Mesendoderm (in vitro differentiated cells): ENCODE measurements around the gene HGD.
A peak's percentile ranks its signal among the peaks of the same experiment; 100 is the strongest.

Experiments used
- DNase-seq: peaks from one replicate; pipeline ENCODE4 v3.0.0; 2013
- H2AK5ac ChIP-seq: 2 replicates; pipeline ENCODE4 v1.6.1; 2013; ENCODE audit warnings: low read length, inconsistent platforms
- H2BK120ac ChIP-seq: 2 replicates; pipeline ENCODE4 v1.6.1; 2013; ENCODE audit warnings: low read depth, mild to moderate bottlenecking, low read length, moderate library complexity, mixed read lengths
- H2BK15ac ChIP-seq: replicated peaks from 2 replicates; pipeline ENCODE4 v1.6.1; 2013; ENCODE audit warnings: low read depth, mild to moderate bottlenecking, moderate library complexity
- H2BK5ac ChIP-seq: 2 replicates; pipeline ENCODE4 v1.6.1; 2013; ENCODE audit warnings: low read length, inconsistent platforms
- H3K18ac ChIP-seq: 2 replicates; pipeline ENCODE4 v1.6.1; 2013; ENCODE audit warnings: mild to moderate bottlenecking, low read length, mixed read lengths
- H3K23ac ChIP-seq: one replicate; pipeline ENCODE4 v1.6.1; 2013; ENCODE audit warnings: low read length
- H3K27ac ChIP-seq: 2 replicates; pipeline ENCODE4 v1.5.1; 2013; ENCODE audit warnings: low read depth, mild to moderate bottlenecking, inconsistent platforms, low read length, moderate library complexity
- H3K27me3 ChIP-seq: 2 replicates; pipeline ENCODE4 v1.6.1; 2013; ENCODE audit warnings: low read length, control low read depth, mild to moderate bottlenecking, inconsistent platforms; ENCODE audit not compliant: insufficient read depth, poor library complexity
- H3K36me3 ChIP-seq: 2 replicates; pipeline ENCODE4 v1.6.1; 2013; ENCODE audit warnings: low read length, inconsistent platforms; ENCODE audit not compliant: control insufficient read depth, insufficient read depth
- H3K4ac ChIP-seq: one replicate; pipeline ENCODE4 v1.6.1; 2013; ENCODE audit warnings: low read depth, mild to moderate bottlenecking, low read length, moderate library complexity
- H3K4me1 ChIP-seq: 2 replicates; pipeline ENCODE4 v1.6.1; 2013; ENCODE audit warnings: low read depth, low read length, inconsistent platforms; ENCODE audit not compliant: control insufficient read depth
- H3K4me2 ChIP-seq: 2 replicates; pipeline ENCODE4 v1.6.1; 2013; ENCODE audit warnings: low read length
- H3K4me3 ChIP-seq: 2 replicates; pipeline ENCODE4 v1.5.1; 2013; ENCODE audit warnings: mild to moderate bottlenecking, low read length
- H3K56ac ChIP-seq: one replicate; pipeline ENCODE4 v1.6.1; 2013; ENCODE audit warnings: low read length
- H3K79me1 ChIP-seq: 2 replicates; pipeline ENCODE4 v1.6.1; 2013; ENCODE audit warnings: low read length, inconsistent platforms
- H3K79me2 ChIP-seq: 2 replicates; pipeline ENCODE4 v1.6.1; 2013; ENCODE audit warnings: mild to moderate bottlenecking, low read length; ENCODE audit not compliant: control insufficient read depth, insufficient read depth
- H3K9ac ChIP-seq: 2 replicates; pipeline ENCODE4 v1.6.1; 2013; ENCODE audit warnings: low read length, inconsistent platforms
- H4K5ac ChIP-seq: one replicate; pipeline ENCODE4 v1.6.1; 2013; ENCODE audit warnings: low read length
- H4K8ac ChIP-seq: one replicate; pipeline ENCODE4 v1.6.1; 2013; ENCODE audit warnings: low read depth, mild to moderate bottlenecking, control low read depth, low read length, moderate library complexity
- WGBS: extraction: QIAGEN DNeasy Blood & Tissue Kit; methylation state at CpG from one replicate; pipeline ENCODE4 v1.1.7; 2013; ENCODE audit warnings: low lambda C conversion rate, missing lambda C conversion rate; ENCODE audit not compliant: insufficient coverage; ENCODE audit errors: extremely low coverage; 5-methylcytosine and 5-hydroxymethylcytosine counted together

HGD gene

DNA sequence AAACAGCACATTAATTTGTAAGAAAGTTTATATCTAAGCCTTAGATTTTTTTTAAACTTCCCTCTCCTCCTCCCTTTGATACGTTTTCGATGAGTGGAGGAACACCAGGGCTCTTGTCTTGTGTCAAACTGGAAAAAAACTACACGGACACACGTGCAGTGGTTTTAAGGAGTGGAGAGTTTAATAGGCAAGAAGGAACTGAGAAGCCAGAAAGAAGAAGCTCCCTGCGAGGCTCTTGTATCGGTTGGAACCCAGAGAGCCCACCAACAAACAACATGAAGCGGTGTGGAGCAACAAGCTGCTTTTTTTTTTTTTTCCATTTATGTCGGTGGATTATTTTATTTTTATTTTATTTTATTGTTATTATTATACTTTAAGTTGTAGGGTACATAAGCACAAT lies 67.3 kb downstream of the HGD start:
- no peak overlapping the region for H3K56ac ChIP-seq
- no peaks in the 10 kb centered on the region for H3K79me1 ChIP-seq
- no peak overlapping the region for H4K8ac ChIP-seq
- no peak overlapping the region for H3K4me2 ChIP-seq
- no peaks in the 10 kb centered on the region for H3K27me3 ChIP-seq
- no peak overlapping the region for H2BK15ac ChIP-seq
- no peak overlapping the region for H3K18ac ChIP-seq
- H3K4me1 ChIP-seq = no peaks in the 10 kb centered on the region
- H3K23ac ChIP-seq = no peak overlapping the region
- no peak overlapping the region for H3K4me3 ChIP-seq
- H2BK5ac ChIP-seq = no peak overlapping the region
- H3K79me2 ChIP-seq = no peaks in the 10 kb centered on the region
- no peak overlapping the region for H4K5ac ChIP-seq
- no CpG with 5 or more reads among the region's 8 CpGs for WGBS
- no peak for DNase-seq
- no peak overlapping the region for H2BK120ac ChIP-seq
- no peak overlapping the region for H2AK5ac ChIP-seq
- H3K36me3 ChIP-seq = no peaks in the 10 kb centered on the region
- no peak overlapping the region for H3K27ac ChIP-seq
- H3K9ac ChIP-seq = no peak overlapping the region
- H3K4ac ChIP-seq = no peak overlapping the region

DNA sequence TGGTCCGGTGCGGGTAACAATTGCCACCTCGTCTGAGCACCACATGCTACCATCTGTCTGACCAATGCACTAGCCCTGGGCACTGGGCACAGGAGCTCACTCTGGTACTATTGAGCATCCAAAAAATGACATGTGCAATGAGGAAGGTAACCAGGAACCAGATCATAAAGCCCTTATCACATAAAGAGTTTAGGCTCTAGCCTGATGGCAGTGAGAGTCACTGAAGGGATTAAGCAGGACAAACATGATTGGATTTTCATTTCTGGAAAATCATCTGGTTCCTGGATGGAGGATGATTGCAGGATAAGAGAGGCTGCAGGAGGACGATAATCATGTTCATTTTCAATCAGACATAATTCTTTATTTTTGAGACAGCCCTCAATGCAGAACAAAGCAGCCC lies 73.5 kb downstream of the HGD start:
- H4K8ac ChIP-seq = no peak overlapping the region
- no peak overlapping the region for H3K18ac ChIP-seq
- no peak overlapping the region for H3K9ac ChIP-seq
- no peak overlapping the region for H3K4me2 ChIP-seq
- no peak overlapping the region for H3K4me3 ChIP-seq
- H3K56ac ChIP-seq = no peak overlapping the region
- H4K5ac ChIP-seq = no peak overlapping the region
- no peak overlapping the region for H2AK5ac ChIP-seq
- H2BK5ac ChIP-seq = no peak overlapping the region
- no peak overlapping the region for H3K4ac ChIP-seq
- H2BK120ac ChIP-seq = no peak overlapping the region
- no peak for DNase-seq
- no peaks in the 10 kb centered on the region for H3K36me3 ChIP-seq
- H3K27me3 ChIP-seq = no peaks in the 10 kb centered on the region
- no peaks in the 10 kb centered on the region for H3K79me2 ChIP-seq
- H3K27ac ChIP-seq = no peak overlapping the region
- no peak overlapping the region for H3K23ac ChIP-seq
- H3K79me1 ChIP-seq = no peaks in the 10 kb centered on the region
- no CpG with 5 or more reads among the region's 4 CpGs for WGBS
- H2BK15ac ChIP-seq = no peak overlapping the region
- no peaks in the 10 kb centered on the region for H3K4me1 ChIP-seq

DNA sequence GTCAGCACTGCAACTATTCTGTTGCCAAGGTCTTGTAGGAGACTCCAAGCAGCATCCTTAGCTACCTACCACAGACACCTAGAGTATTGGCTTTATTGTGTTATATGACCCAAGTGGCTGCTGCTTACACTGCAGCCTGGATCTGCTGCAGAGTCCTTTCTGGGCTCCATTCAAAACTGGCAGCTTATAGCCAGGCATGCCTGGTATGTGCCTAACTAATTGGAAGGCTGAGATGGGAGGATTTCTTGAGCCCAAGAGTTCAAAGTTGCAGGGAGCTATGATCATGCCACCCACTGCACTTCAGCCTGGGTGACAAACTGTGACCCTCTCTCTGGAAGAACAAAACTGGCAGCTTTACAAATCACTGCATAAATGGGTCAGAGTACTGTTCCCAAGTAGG lies 77.3 kb downstream of the HGD start:
- Histone ChIP-seq H3K4me2 (no peak overlapping the region), H3K9ac (no peak overlapping the region), H3K27me3 (no peaks in the 10 kb centered on the region), H2AK5ac (no peak overlapping the region), H2BK5ac (no peak overlapping the region), H3K56ac (no peak overlapping the region), H4K5ac (no peak overlapping the region), H3K36me3 (no peaks in the 10 kb centered on the region), H4K8ac (no peak overlapping the region), H3K79me2 (no peaks in the 10 kb centered on the region), H3K23ac (no peak overlapping the region), H3K4ac (no peak overlapping the region), H2BK15ac (no peak overlapping the region), H2BK120ac (no peak overlapping the region), H3K4me3 (no peak overlapping the region), H3K4me1 (no peaks in the 10 kb centered on the region), H3K18ac (no peak overlapping the region), H3K79me1 (no peaks in the 10 kb centered on the region), H3K27ac (no peak overlapping the region)
- peak; percentile 68 for DNase-seq

DNA sequence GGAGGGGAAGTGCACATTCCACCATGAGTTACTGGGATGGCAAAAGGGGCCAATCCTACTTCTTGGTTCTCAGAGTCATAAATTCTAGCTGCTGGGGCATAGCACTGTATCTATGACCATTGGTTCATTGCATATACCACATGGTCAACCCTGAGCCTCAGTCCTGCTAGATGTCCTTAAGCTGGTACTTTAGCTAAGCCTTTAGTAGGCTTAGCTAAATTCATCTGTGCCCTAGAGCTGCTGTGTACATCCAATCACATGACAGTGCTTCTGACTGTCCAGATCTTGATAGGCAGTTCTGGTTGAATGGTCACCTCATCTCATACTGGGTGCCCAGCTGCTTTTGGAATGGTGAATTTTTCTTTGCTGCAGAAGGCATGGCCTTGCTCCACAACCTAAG lies 77.7 kb downstream of the HGD start:
- no peak overlapping the region for H3K23ac ChIP-seq
- no peak overlapping the region for H3K56ac ChIP-seq
- H2BK5ac ChIP-seq = no peak overlapping the region
- no peak overlapping the region for H3K4me2 ChIP-seq
- H3K4ac ChIP-seq = no peak overlapping the region
- H3K9ac ChIP-seq = no peak overlapping the region
- H2BK15ac ChIP-seq = no peak overlapping the region
- H3K18ac ChIP-seq = no peak overlapping the region
- H4K8ac ChIP-seq = no peak overlapping the region
- H3K4me3 ChIP-seq = no peak overlapping the region
- no peaks in the 10 kb centered on the region for H3K4me1 ChIP-seq
- no peak overlapping the region for H2AK5ac ChIP-seq
- no peak overlapping the region for H4K5ac ChIP-seq
- H3K27me3 ChIP-seq = no peaks in the 10 kb centered on the region
- no peak overlapping the region for H3K27ac ChIP-seq
- peaks cover under 1% of the 10 kb centered on the region for H3K79me2 ChIP-seq
- DNase-seq = no peak
- H3K36me3 ChIP-seq = no peaks in the 10 kb centered on the region
- no peaks in the 10 kb centered on the region for H3K79me1 ChIP-seq
- H2BK120ac ChIP-seq = no peak overlapping the region

DNA sequence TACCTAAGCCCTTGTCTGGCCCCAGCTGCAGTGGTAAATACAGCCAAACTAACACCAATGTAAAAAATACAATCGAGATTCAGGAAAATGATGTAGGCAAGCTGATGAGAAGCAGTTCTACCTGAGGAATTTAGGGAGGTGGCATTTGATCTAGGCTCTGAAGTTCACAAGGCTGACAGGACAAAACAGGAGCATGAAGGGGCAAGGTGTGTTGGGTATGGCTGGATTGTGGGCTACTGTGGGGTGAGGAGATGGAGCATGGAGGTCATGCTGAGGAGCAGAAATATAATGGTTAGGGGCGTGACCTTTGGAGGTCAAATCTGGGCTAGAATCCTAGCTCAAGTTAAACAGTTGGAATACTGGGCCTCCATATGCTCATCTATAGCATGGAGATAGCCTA lies 79.4 kb downstream of the HGD start:
- Histone ChIP-seq H2BK15ac (no peak overlapping the region), H3K9ac (no peak overlapping the region), H3K4me3 (no peak overlapping the region), H2AK5ac (no peak overlapping the region), H3K27me3 (no peaks in the 10 kb centered on the region), H3K27ac (no peak overlapping the region), H3K23ac (no peak overlapping the region), H2BK5ac (no peak overlapping the region), H3K18ac (no peak overlapping the region), H3K79me1 (peaks cover 4% of the 10 kb centered on the region), H3K4ac (no peak overlapping the region), H4K8ac (no peak overlapping the region), H2BK120ac (no peak overlapping the region), H3K36me3 (no peaks in the 10 kb centered on the region), H3K79me2 (peaks cover 9% of the 10 kb centered on the region), H3K4me2 (no peak overlapping the region), H4K5ac (no peak overlapping the region), H3K4me1 (no peaks in the 10 kb centered on the region), H3K56ac (no peak overlapping the region)
- WGBS = no CpG with 5 or more reads among the region's 2 CpGs
- DNase-seq = no peak

DNA sequence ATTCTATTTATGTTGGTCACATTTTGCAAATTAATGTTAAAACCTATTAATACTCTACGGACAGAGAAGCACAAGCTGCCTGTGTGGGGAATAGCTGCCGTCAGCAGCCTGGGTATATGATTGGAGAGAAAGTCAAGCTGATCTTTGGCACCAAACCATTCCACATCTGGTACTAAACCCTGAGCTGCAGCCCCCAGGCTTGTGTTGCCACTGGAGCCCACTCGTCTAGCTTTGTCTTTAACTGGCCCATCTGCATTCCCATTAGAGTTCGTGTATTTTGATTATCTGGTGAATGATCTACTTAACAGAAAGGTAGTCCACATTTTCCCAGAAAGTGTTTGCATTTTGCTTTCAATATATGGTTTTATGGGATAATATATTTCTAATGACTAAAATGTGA lies 80.5 kb downstream of the HGD start:
- Histone ChIP-seq H3K9ac (no peak overlapping the region), H2BK15ac (no peak overlapping the region), H3K79me2 (peaks cover 18% of the 10 kb centered on the region), H3K36me3 (no peaks in the 10 kb centered on the region), H3K4me2 (no peak overlapping the region), H2BK5ac (no peak overlapping the region), H3K18ac (no peak overlapping the region), H3K79me1 (peaks cover 7% of the 10 kb centered on the region), H3K27me3 (no peaks in the 10 kb centered on the region), H2AK5ac (no peak overlapping the region), H3K4me3 (no peak overlapping the region), H4K5ac (no peak overlapping the region), H3K23ac (no peak overlapping the region), H3K4me1 (no peaks in the 10 kb centered on the region), H3K56ac (no peak overlapping the region), H3K4ac (no peak overlapping the region), H4K8ac (no peak overlapping the region), H3K27ac (no peak overlapping the region), H2BK120ac (no peak overlapping the region)
- WGBS = no CpG with 5 or more reads among the region's 4 CpGs
- no peak for DNase-seq
